Cardiac fibroblast (primary cell): Measurements from ENCODE around the gene OXTR.
A peak's percentile ranks its signal among the peaks of the same experiment; 100 is the strongest.

Experiments used
- DNase-seq, 2 donors: peaks; one replicate each; pipeline versions ENCODE4 v3.0.0 to v3.0.0-alpha.2; 2010; ENCODE audit warnings: low read depth in 2 of 2
- H3K4me3 ChIP-seq, 2 donors: replicated peaks in 1 of 2; 1 replicate in 1 of 2; 2 replicates in 1 of 2; pipeline ENCODE4 v1.5.1; 2011; ENCODE audit warnings: low read depth in 2 of 2, low read length in 2 of 2, mild to moderate bottlenecking in 2 of 2, moderate library complexity in 1 of 2
- CTCF ChIP-seq: IDR thresholded peaks from one replicate; pipeline ENCODE4 v1.5.1; 2011; ENCODE audit warnings: low read depth, mild to moderate bottlenecking, low read length, inconsistent platforms

The OXTR gene

GRCh38 chr3:8769088-8769822, at the start of gene OXTR:
TSS of gene OXTR (minus strand) at chr3:8769613. CDS start at chr3:8768187, 1,426 bp downstream.
- DNase-seq: peak; percentile 79 to 81
- peak; percentile 90 for TF ChIP-seq CTCF
- H3K4me3 ChIP-seq: peak within 1 kb of the TSS; percentile 52 to 62

GRCh38 chr3:8817486-8817885, 48.1 kb upstream of the OXTR start:
- TF ChIP-seq CTCF: no peak
- no peak for DNase-seq
- H3K4me3 ChIP-seq: no peak overlapping the region

- TF ChIP-seq CTCF: no peak
- DNase-seq: no peak
- H3K4me3 ChIP-seq: no peak overlapping the region
Observed at GRCh38 chr3:8816106-8816505, 46.7 kb upstream of the OXTR start.

- TF ChIP-seq CTCF: no peak
- H3K4me3 ChIP-seq: no peak overlapping the region
- no peak for DNase-seq
Observed at GRCh38 chr3:8813411-8813810, 44.0 kb upstream of the OXTR start.

GRCh38 chr3:8810561-8810960, 41.1 kb upstream of the OXTR start:
- H3K4me3 ChIP-seq: no peak overlapping the region
- no peak for TF ChIP-seq CTCF
- DNase-seq: no peak

GRCh38 chr3:8805774-8806173, 36.4 kb upstream of the OXTR start:
- H3K4me3 ChIP-seq: no peak overlapping the region
- DNase-seq: no peak
- no peak for TF ChIP-seq CTCF

GRCh38 chr3:8802256-8802655, 32.8 kb upstream of the OXTR start:
- DNase-seq: no peak
- TF ChIP-seq CTCF: no peak
- H3K4me3 ChIP-seq: no peak overlapping the region
